Endothelial cell of umbilical vein (primary cell): ENCODE measurements around the gene KCTD16. TPM values are rescaled to one million over a fixed set of nuclear protein-coding genes. Genes with fewer than 3 reads are reported as not detected.

Experiments used
- BruUV-seq: library from RNA; stranded (reverse); fragments of 400-500 nt; replicated peaks from 2 replicates; lab custom pipeline; 2021; lab: Mats Ljungman, UMichigan
- CTCF ChIA-PET: fragments of 300-600, 350-600 bp; sonication (Branson Sonifier 250); formaldehyde crosslinking; loops from one replicate; lab custom pipeline; 2021; ENCODE audit warnings: antibody characterized with exemption, inconsistent platforms; lab: Charles Lee
- POLR2A ChIA-PET: fragments of 300-600, 350-600 bp; sonication (Branson Sonifier 250); formaldehyde crosslinking; loops from one replicate; lab custom pipeline; 2021; ENCODE audit warnings: antibody characterized with exemption, inconsistent platforms; lab: Charles Lee
- DNase-seq: peaks from one replicate; pipeline ENCODE4 v3.0.0-alpha.2; 2011; ENCODE audit warnings: low read depth, low spot score
- FAIRE-seq: peaks from 2 replicates; lab custom pipeline; 2011; peaks lifted over from hg19 to GRCh38; lab: Jason Lieb, UNC
- H2AFZ ChIP-seq: 2 replicates; pipeline ENCODE4 v1.6.0; 2012; ENCODE audit warnings: low read depth, low read length, control low read depth, inconsistent platforms
- H3K27ac ChIP-seq: 2 replicates; pipeline ENCODE4 v1.5.1; 2011; ENCODE audit warnings: low read depth, mild to moderate bottlenecking, control low read depth, low read length, moderate library complexity; ENCODE audit not compliant: insufficient read depth
- H3K27me3 ChIP-seq, 2 experiments: 2 replicates each; pipeline versions ENCODE4 v1.6.0 to v1.6.1; 2011; ENCODE audit warnings: low read length in 2 of 2, mixed read lengths in 1 of 2; ENCODE audit not compliant: control insufficient read depth in 2 of 2, insufficient read depth in 2 of 2
- H3K36me3 ChIP-seq, 2 experiments: 2 replicates in 1 of 2; 3 replicates in 1 of 2; pipeline ENCODE4 v1.5.1; 2011; ENCODE audit warnings: low read length in 2 of 2, mild to moderate bottlenecking in 1 of 2, moderate library complexity in 1 of 2; ENCODE audit not compliant: control insufficient read depth in 2 of 2, insufficient read depth in 2 of 2; ENCODE audit errors: extremely low read depth in 1 of 2
- H3K4me1 ChIP-seq: 3 replicates; pipeline ENCODE4 v1.5.1; 2011; ENCODE audit warnings: mild to moderate bottlenecking, low read length; ENCODE audit not compliant: control insufficient read depth, insufficient read depth; ENCODE audit errors: extremely low read depth
- H3K4me2 ChIP-seq: 2 replicates; pipeline ENCODE4 v1.6.1; 2011; ENCODE audit warnings: low read length, control low read depth, mixed read lengths; ENCODE audit not compliant: insufficient read depth
- H3K4me3 ChIP-seq, 3 experiments: fragments of 200-600 bp in 1 of 3; sonication (generic), shearing (Covaris generic) in 1 of 3; replicated peaks in 1 of 3; 2 replicates each; pipeline ENCODE4 v1.5.1; 2011 to 2016; ENCODE audit warnings: control low read depth in 3 of 3, low read length in 3 of 3, mild to moderate bottlenecking in 2 of 3, inconsistent platforms in 1 of 3, low read depth in 1 of 3, moderate library complexity in 1 of 3; ENCODE audit not compliant: insufficient read depth in 1 of 3
- H3K79me2 ChIP-seq: 2 replicates; pipeline ENCODE4 v1.6.0; 2012; ENCODE audit warnings: low read length, inconsistent platforms; ENCODE audit not compliant: control insufficient read depth, insufficient read depth
- H3K9ac ChIP-seq: replicated peaks from 2 replicates; pipeline ENCODE3; 2011; ENCODE audit warnings: low read length, control low read depth; ENCODE audit not compliant: insufficient read depth; ENCODE audit errors: extremely low read depth
- H3K9me1 ChIP-seq: replicated peaks from 3 replicates; pipeline ENCODE4 v1.6.0; 2011; ENCODE audit warnings: mild to moderate bottlenecking, low read length; ENCODE audit not compliant: control insufficient read depth, insufficient read depth; ENCODE audit errors: extremely low read depth
- H3K9me3 ChIP-seq: replicated peaks from 2 replicates; pipeline ENCODE4 v1.5.1; 2012; ENCODE audit warnings: low read length, inconsistent platforms; ENCODE audit not compliant: control insufficient read depth, insufficient read depth
- H4K20me1 ChIP-seq: replicated peaks from 2 replicates; pipeline ENCODE3; 2011; ENCODE audit warnings: mild to moderate bottlenecking, low read length; ENCODE audit not compliant: control insufficient read depth, insufficient read depth; ENCODE audit errors: extremely low read depth
- CTCF ChIP-seq, 2 donors: IDR thresholded peaks; 1 replicate in 1 of 2; 2 replicates in 1 of 2; pipeline ENCODE4 v1.5.1; 2011; ENCODE audit warnings: low read length in 2 of 2, mild to moderate bottlenecking in 2 of 2, moderate library complexity in 2 of 2, control low read depth in 1 of 2, inconsistent platforms in 1 of 2, low read depth in 1 of 2; ENCODE audit not compliant: insufficient read depth in 1 of 2; ENCODE audit errors: extremely low read depth in 1 of 2
- EZH2 ChIP-seq: IDR thresholded peaks from 2 replicates; pipeline ENCODE4 v1.6.1; 2012; ENCODE audit warnings: borderline replicate concordance, low read depth, mild to moderate bottlenecking, moderate library complexity, low read length, inconsistent platforms; ENCODE audit not compliant: severe bottlenecking
- FOS ChIP-seq: IDR thresholded peaks from 2 replicates; pipeline ENCODE4 v1.6.1; 2011; ENCODE audit warnings: mild to moderate bottlenecking, low read length, moderate library complexity, borderline replicate concordance; ENCODE audit not compliant: insufficient read depth
- GATA2 ChIP-seq: IDR thresholded peaks from 2 replicates; pipeline ENCODE4 v1.7.0; 2011; ENCODE audit warnings: low read depth, mild to moderate bottlenecking, moderate library complexity, mixed read lengths, low read length; ENCODE audit not compliant: insufficient read length, insufficient read depth
- JUN ChIP-seq: IDR thresholded peaks from 2 replicates; pipeline ENCODE4 v1.6.1; 2011; ENCODE audit warnings: borderline replicate concordance, low read depth; ENCODE audit not compliant: insufficient read length, insufficient read depth
- MAX ChIP-seq: IDR thresholded peaks from 2 replicates; pipeline ENCODE4 v1.6.1; 2011; ENCODE audit not compliant: insufficient read depth, insufficient read length
- MYC ChIP-seq: IDR thresholded peaks from one replicate; pipeline ENCODE4 v1.6.1; 2011; ENCODE audit warnings: mild to moderate bottlenecking, low read depth, low read length
- POLR2A ChIP-seq: IDR thresholded peaks from 2 replicates; pipeline ENCODE4 v1.6.1; 2012; ENCODE audit warnings: low read depth, mild to moderate bottlenecking, control low read depth, low read length
- POLR2AphosphoS5 ChIP-seq: IDR thresholded peaks from 2 replicates; pipeline ENCODE4 v1.6.1; 2012; ENCODE audit warnings: low read depth, mild to moderate bottlenecking, control low read depth, low read length, moderate library complexity; ENCODE audit not compliant: insufficient read depth
- dilution Hi-C: fragments of 300-500 bp; cut with MboI; formaldehyde crosslinking; loops from one replicate; pipeline ENCODE4 v1.15.0; 2019; ENCODE audit warnings: low sequenced_read_pairs; ENCODE audit not compliant: extremely low pct_ligation_motif_present
- intact Hi-C: fragments of 100-400 bp; cut with micrococcal nuclease; formaldehyde crosslinking; loops from one replicate; pipeline ENCODE4 v1.10.0; 2022
- polyA plus RNA-seq, 4 experiments: library from polyadenylated mRNA; depleted of rRNA in 3 of 4; stranded (reverse) in 3 of 4; unstranded in 1 of 4; fragments of >200 nt; gene quantifications; 2 replicates each; pipeline versions ENCODE4 v1.2.1 to v1.2.3, GENCODE V29; 2011 to 2012; ENCODE audit warnings: missing spikeins in 1 of 4
- total RNA-seq: library from RNA; stranded (reverse); gene quantifications from 2 replicates; pipeline ENCODE4 v1.2.3, GENCODE V29; 2021

Gene KCTD16
- total and polyA plus RNA-seq, 2 donors (not counting 3 experiments of a cell fraction or from before 2014, with no cell fraction given), result 0.21 to 0.49 TPM

- Histone ChIP-seq H3K4me1 (no peaks in the 10 kb centered on the region), H3K4me2 (no peak overlapping the region), H3K4me3 (no peak overlapping the region), H3K9me3 (no peaks in the 10 kb centered on the region), H3K79me2 (no peaks in the 10 kb centered on the region), H3K27me3 (no peaks in the 10 kb centered on the region), H2AFZ (no peak overlapping the region), H4K20me1 (no peaks in the 10 kb centered on the region), H3K36me3 (no peaks in the 10 kb centered on the region), H3K27ac (no peak overlapping the region), H3K9me1 (no peaks in the 10 kb centered on the region), H3K9ac (no peak overlapping the region)
- intact Hi-C loops, result no loop called here
- FAIRE-seq (no peak), DNase-seq (no peak)
- BruUV-seq, result no TSS peak
- dilution Hi-C loops, result no loop called here
- ChIA-PET CTCF (no interaction called here), POLR2A (no interaction called here)
- no peak for TF ChIP-seq POLR2AphosphoS5
- no peak for TF ChIP-seq JUN
- TF ChIP-seq FOS, result no peak
- TF ChIP-seq EZH2, result no peak
- TF ChIP-seq MYC, result no peak
- no peak for TF ChIP-seq MAX
- TF ChIP-seq GATA2, result no peak
- TF ChIP-seq CTCF (IDR thresholded peaks at IDR 0.05; ENCODE audit: extremely low read depth in 1 of 2, insufficient read depth in 1 of 2, low read depth in 1 of 2, low read length in 2 of 2), result no peak
- TF ChIP-seq POLR2A, result no peak
These were observed 83.9 kb downstream of the KCTD16 start for GRCh38 chr5:144254552-144254951.
